Measurements from ENCODE around the gene ORM2. TPM values are rescaled to one million over a fixed set of nuclear protein-coding genes. Genes with fewer than 3 reads are reported as not detected.

The ORM2 gene
- total RNA-seq, 1 donor: not detected

DNA sequence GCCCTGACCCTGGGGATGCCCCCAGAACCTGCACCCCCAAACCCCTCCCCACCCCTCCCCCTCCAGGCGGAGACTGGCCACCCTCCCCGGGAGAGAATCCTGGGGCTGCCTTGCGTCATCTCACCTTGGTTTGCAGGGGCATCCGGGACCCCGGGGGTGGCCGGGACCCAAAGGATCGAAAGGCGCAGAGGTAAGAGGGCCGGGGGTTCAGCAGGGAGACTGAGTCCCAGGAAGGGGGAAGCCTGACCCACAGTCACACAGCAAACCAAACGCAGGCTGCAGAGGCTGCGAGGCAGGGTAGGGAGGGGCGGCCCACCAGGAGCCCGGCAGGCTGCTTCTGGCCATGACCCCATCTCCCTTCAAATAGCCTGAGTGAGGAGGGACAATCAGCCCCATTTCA lies 40.6 kb upstream of the ORM2 start:
- Histone ChIP-seq H3K4me3 (ENCODE audit: low read length) (no peak overlapping the region), H3K9me3 (ENCODE audit: low read depth, low read length) (no peaks in the 10 kb centered on the region), H3K27me3 (ENCODE audit: insufficient read depth, low read length) (no peaks in the 10 kb centered on the region), H3K4me1 (ENCODE audit: insufficient read depth, low read length) (no peaks in the 10 kb centered on the region)

DNA sequence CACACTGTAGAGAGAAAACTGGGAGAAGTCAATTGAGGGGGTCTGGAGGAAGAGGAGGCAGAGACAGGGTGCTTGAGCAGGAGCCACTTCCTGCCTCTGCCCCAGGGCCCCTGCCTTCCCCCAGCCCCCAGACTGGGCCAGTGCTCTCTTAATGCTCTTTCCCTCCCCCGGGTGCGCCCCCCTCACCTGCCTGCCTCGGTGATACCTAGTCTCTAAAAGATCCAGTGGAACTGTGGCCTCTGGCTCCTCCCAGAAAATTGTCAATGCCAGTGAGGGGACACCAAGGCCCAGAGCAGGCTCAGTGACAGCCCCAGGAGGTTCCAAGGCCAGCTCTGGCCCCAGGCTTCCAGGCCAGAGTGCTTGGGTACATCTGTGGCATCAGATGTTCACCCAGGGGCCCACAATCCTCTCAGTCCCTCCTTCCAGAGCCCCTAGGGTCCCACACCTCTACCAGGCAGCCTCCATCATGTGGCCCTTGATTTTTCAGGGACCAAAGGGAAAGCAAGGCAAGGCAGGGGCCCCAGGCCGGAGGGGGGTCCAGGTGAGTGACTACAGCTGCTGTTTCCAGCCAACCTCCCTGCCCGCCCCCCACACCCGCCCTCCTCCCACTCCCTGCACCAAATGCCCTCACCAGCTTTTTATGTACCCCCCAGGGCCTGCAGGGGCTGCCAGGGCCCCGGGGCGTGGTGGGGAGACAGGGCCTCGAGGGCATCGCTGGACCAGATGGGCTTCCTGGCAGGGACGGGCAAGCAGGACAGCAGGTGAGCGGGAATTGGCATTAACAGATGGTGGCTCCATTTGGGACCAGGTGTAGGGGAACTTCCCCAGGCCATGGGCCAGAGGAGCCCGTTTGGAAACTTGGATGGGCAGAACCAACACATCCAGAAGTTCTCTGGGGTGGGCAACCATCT lies 39.8 kb upstream of the ORM2 start:
- H3K9me3 ChIP-seq (ENCODE audit: low read depth, low read length): peaks cover 5% of the 10 kb centered on the region
- no peak overlapping the region for H3K4me3 ChIP-seq (ENCODE audit: low read length)
- H3K27me3 ChIP-seq (ENCODE audit: insufficient read depth, low read length): no peaks in the 10 kb centered on the region
- no peaks in the 10 kb centered on the region for H3K4me1 ChIP-seq (ENCODE audit: insufficient read depth, low read length)

DNA sequence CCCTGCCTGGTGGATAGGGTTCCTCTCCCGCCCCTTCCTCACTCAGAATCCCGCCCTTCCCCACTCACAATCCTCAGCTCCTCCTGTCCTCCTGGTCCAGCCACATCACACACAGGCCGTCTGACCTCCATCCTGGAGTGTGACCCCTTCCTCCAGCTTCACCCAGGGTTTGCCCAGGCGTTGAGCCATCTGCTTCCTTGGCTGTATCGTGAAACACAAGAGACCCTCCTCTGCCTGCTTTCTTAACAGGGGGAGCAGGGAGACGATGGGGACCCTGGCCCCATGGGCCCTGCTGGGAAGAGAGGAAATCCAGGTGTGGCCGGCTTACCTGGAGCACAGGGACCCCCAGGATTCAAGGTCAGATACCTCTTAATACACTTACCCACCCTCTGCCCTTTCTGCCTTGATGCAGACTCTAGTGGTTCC lies 39.1 kb upstream of the ORM2 start:
- Histone ChIP-seq H3K9me3 (ENCODE audit: low read depth, low read length) (peaks cover 12% of the 10 kb centered on the region), H3K4me1 (ENCODE audit: insufficient read depth, low read length) (no peaks in the 10 kb centered on the region), H3K4me3 (ENCODE audit: low read length) (no peak overlapping the region), H3K27me3 (ENCODE audit: insufficient read depth, low read length) (peaks cover 2% of the 10 kb centered on the region)

DNA sequence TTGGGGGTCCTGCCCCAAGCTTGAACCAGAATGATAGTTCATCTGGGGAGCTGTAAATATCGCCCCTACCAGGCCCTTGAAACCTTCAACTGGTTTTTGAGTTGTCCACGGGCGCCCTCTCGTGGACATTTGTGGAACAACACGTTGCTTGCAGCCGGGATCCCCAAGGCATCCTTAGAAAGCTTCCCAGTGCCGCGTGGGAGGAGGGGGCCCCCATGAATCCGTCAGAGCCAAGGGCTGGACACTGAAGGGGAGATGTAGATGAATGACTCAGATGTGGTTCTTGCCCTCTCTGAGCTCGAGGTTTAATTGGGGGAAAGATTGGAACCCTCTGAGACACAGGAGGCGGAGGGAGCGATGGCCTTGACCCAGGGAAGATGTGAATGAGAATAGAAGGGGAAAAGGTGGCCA lies 38.6 kb upstream of the ORM2 start:
- H3K9me3 ChIP-seq (ENCODE audit: low read depth, low read length): peaks cover 12% of the 10 kb centered on the region
- no peak overlapping the region for H3K4me3 ChIP-seq (ENCODE audit: low read length)
- no peaks in the 10 kb centered on the region for H3K4me1 ChIP-seq (ENCODE audit: insufficient read depth, low read length)
- peaks cover 2% of the 10 kb centered on the region for H3K27me3 ChIP-seq (ENCODE audit: insufficient read depth, low read length)

DNA sequence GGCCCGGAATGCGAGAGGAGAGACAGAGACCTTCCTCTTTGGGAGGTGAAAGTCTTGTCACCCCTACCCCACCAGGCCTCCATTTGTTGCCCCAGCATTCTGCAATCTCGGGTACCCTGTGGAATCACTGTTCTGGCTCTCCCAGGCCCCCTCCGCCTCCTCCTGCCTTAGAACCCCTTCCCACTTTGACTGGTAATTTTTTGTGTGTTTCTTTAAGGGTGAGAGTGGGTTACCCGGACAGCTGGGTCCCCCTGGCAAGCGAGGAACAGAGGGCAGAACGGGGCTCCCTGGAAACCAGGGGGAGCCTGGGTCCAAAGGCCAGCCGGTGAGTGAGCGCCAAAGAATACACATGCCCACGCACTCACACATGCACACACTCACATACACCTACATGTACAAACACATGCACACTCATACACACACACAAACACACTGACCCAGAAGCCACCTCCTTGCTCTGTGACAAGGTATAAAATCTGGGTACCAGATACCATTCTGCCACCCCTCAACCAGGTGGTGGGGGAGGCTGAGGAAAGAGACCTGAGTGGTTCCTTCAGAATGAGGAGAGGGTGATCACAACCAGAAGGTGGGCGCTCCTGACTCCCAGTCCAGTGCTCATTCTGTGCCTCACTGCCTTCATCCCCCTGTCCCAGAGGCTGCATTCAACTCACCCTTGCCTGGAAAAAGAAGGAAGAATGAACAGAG lies 37.6 kb upstream of the ORM2 start:
- H3K4me3 ChIP-seq (ENCODE audit: low read length): no peak overlapping the region
- H3K27me3 ChIP-seq (ENCODE audit: insufficient read depth, low read length): peaks cover 6% of the 10 kb centered on the region
- H3K9me3 ChIP-seq (ENCODE audit: low read depth, low read length): peaks cover 20% of the 10 kb centered on the region
- H3K4me1 ChIP-seq (ENCODE audit: insufficient read depth, low read length): no peaks in the 10 kb centered on the region

DNA sequence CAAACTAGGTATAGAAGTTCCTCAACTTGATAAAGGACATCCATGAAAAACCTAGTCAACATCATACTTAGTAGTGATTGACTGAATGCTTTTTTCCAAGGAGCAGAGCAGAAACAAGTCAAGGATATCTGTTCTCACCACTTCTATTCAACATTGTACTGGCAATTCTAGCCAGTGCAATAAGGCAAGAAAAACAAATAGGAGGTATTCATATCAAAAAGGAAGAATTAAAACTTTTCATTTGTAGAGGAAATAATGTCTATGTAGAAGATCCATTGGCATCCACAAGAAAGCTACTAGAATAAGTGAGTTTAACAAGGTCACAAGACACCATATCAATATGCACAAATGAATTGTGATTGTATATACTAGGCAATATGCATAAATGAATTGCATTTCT lies 35.0 kb upstream of the ORM2 start:
- Histone ChIP-seq H3K9me3 (ENCODE audit: low read depth, low read length) (peaks cover 20% of the 10 kb centered on the region), H3K4me1 (ENCODE audit: insufficient read depth, low read length) (no peaks in the 10 kb centered on the region), H3K4me3 (ENCODE audit: low read length) (no peak overlapping the region), H3K27me3 (ENCODE audit: insufficient read depth, low read length) (peaks cover 9% of the 10 kb centered on the region)

DNA sequence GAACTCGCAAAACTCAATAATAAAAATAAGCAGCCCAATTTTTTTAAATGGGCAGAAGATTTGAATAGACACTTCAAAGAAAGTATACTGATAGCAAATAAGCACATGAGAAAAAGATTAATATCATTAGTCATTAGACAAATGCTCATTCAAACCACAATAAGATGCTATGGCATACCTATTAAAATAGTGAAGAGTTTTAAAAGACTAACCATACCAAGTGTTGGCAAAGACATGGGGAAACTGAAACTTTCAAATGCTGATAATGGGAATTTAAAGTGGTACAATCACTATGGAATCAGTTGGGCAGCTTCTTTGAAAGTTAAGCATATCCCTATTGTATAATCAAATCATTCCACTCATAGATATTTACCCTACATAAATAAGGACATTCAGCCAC lies 33.3 kb upstream of the ORM2 start:
- H3K9me3 ChIP-seq (ENCODE audit: low read depth, low read length): peaks cover 20% of the 10 kb centered on the region
- H3K4me3 ChIP-seq (ENCODE audit: low read length): no peak overlapping the region
- H3K4me1 ChIP-seq (ENCODE audit: insufficient read depth, low read length): no peaks in the 10 kb centered on the region
- H3K27me3 ChIP-seq (ENCODE audit: insufficient read depth, low read length): peaks cover 9% of the 10 kb centered on the region

DNA sequence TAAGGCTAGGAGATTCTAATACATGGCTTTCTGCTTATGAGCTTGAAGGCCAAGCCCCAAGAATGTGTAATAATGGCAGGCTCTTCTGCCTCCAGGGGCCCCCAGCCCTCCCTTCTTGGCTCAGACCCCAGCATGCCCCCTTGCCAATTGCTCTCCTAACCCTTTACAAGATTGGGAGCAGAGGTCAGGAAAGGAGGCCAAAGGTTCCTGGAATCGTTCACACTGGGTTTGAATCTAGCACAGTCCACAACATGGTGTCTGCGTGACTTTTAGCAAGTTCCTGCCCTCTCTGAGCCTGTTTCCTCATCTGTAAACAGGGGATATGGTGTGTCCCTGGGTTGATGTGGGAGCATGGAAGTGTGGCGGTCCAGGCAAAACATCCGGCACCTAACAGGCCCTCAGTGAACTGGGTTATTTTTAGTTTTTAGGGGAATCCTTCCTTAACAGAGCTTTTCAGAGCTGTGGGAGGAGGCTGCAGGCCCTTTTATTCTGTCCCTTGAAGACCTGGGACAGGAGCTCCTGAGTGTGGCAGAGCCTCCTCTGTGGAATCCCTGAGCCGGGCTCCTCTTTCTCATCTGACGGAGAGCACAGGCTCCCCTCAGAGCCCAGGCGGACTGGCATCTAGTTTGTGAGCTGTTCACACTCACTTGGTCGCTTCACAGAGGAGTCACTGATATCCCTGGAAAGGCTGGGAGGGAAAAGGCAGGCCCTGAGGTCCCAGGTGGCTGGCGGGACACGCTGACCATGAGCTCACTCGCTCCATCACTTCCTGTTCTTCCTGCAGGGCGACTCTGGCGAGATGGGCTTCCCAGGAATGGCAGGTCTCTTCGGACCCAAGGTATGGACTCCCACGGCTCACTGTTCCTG lies 30.1 kb upstream of the ORM2 start:
- H3K9me3 ChIP-seq (ENCODE audit: low read depth, low read length): peaks cover 18% of the 10 kb centered on the region
- H3K27me3 ChIP-seq (ENCODE audit: insufficient read depth, low read length): peaks cover 9% of the 10 kb centered on the region
- H3K4me1 ChIP-seq (ENCODE audit: insufficient read depth, low read length): no peaks in the 10 kb centered on the region
- no peak overlapping the region for H3K4me3 ChIP-seq (ENCODE audit: low read length)

DNA sequence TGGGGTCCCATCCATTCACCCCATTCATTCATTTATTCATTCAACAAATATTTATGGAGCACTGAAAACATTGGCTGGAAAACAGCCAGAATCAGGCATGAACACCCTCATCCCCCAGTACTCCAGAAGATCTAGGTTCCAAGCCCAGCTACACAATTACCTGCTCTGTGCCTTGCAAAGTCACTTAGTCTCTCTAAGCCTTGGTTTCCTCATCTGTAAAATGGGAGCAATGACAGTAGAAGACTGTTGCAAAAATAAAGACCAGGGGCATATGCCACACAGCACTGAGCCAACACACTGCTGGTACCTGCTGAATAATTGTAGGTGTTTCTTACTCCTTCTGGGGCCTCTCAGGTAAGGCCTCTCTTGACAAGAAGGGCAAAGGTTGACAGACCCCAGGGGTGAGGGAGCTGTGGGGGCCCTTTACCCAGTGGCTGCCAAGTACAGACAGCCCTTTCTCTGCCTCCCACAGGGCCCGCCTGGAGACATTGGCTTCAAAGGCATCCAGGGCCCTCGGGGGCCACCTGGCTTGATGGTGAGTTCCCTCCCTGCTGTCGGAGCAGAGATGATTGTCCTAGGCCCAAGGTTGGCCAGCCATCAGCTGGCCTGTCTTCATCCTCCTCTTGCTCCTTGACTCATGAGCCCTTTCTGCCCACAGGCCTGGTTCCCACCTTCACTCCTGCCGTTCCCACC lies 29.4 kb upstream of the ORM2 start:
- Histone ChIP-seq H3K4me3 (ENCODE audit: low read length) (no peak overlapping the region), H3K4me1 (ENCODE audit: insufficient read depth, low read length) (no peaks in the 10 kb centered on the region), H3K27me3 (ENCODE audit: insufficient read depth, low read length) (peaks cover 7% of the 10 kb centered on the region), H3K9me3 (ENCODE audit: low read depth, low read length) (peaks cover 10% of the 10 kb centered on the region)

DNA sequence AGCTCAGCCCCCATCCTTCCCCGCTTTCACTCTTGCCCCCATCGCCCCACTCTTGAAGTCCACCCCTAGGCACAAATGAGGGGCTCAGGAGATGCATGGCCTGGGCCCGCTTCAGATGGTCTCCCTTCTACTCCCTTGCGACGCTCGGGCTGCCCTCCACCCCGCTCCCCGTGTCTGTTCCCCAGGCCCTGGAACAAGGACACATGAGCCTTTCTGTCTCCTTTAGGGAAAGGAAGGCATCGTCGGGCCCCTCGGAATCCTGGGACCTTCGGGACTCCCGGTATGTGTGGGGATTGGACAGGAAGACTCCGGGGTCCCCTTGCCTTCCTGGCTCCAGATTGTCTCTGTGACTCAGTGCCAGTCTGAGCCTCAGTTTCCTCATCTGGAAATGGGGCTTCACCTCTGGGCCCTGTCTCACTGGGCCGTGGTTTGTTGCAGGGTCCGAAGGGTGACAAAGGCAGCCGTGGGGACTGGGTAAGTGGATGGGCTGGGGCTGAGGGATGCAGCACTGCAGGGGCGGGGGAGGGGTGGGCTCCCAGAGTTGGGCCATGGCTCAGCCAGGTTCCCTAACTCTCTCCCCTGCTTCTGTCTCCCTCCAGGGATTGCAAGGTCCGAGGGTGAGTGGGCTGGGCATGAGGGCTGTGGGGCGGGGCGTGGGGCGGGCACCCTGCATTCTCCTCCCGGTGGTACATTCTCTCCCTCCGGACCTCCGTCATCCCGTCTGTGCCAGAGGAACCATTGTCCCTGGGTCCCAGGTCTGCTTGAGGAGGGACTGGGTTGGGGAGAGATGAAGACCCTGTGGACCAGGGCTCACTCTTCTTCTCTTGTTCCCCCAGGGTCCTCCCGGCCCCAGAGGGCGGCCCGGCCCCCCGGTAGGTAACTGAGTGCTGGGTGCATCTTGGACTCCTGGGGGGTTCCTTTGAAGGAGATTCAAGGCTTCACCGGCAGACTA lies 28.5 kb upstream of the ORM2 start:
- H3K27me3 ChIP-seq (ENCODE audit: insufficient read depth, low read length): peaks cover 7% of the 10 kb centered on the region
- H3K9me3 ChIP-seq (ENCODE audit: low read depth, low read length): peaks cover 7% of the 10 kb centered on the region
- no peak overlapping the region for H3K4me3 ChIP-seq (ENCODE audit: low read length)
- H3K4me1 ChIP-seq (ENCODE audit: insufficient read depth, low read length): no peaks in the 10 kb centered on the region

DNA sequence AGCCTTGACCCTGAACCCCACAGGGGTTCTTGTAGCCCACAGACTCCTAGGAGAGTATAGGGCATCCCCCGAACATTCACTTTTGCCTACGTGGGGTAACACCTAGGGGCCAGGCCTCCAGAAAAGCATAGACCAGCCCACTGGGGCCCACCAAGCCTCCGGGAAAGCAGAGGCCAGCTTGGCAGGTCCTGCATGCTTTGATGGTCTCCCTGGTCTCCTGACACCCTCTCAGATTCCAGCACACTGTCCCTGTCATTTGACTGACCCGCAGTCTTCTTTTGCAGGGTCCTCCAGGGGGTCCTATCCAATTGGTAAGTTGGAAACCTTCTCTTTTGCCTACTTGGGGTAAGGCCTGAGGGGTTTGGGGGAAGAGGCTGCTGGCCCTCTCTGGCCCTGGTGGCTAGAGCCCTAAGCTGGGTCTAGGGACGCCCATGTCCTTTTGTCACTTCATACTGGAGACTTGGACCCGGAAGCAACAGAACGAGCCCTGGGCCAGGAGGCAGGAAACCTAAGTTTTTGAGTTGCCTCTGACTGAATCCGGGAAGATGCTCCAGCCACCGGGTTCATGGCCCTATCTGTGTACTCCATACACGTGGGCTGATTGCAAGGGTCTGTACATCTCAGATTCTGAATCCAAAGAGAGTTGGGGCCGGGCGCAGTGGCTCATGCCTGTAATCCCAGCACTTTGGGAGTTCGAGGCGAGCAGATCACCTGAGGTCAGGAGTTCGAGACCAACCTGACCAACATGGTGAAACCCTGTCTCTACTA lies 27.7 kb upstream of the ORM2 start:
- Histone ChIP-seq H3K4me1 (ENCODE audit: insufficient read depth, low read length) (no peaks in the 10 kb centered on the region), H3K4me3 (ENCODE audit: low read length) (no peak overlapping the region), H3K9me3 (ENCODE audit: low read depth, low read length) (no peaks in the 10 kb centered on the region), H3K27me3 (ENCODE audit: insufficient read depth, low read length) (peaks cover 4% of the 10 kb centered on the region)

DNA sequence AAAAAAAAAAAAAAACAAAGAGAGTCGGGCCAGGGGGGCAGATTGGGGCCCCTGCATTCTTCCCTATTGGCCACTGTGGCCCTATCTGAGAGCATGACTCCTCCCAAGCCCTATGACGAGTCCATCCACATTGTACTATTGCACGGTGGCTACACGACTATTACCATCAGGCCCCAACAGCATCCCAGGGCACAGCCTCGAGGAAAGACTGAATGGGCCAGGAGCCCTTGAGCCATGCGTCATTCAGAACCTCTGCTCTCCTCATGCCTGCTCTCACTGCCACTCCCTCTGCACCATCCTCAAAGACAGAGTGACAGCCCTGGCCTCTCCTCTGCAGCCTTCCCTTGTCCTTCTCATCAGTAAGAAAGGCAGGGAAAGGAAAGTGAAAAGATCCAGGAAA lies 26.9 kb upstream of the ORM2 start:
- Histone ChIP-seq H3K9me3 (ENCODE audit: low read depth, low read length) (no peaks in the 10 kb centered on the region), H3K4me3 (ENCODE audit: low read length) (no peak overlapping the region), H3K27me3 (ENCODE audit: insufficient read depth, low read length) (peaks cover 4% of the 10 kb centered on the region), H3K4me1 (ENCODE audit: insufficient read depth, low read length) (no peaks in the 10 kb centered on the region)

DNA sequence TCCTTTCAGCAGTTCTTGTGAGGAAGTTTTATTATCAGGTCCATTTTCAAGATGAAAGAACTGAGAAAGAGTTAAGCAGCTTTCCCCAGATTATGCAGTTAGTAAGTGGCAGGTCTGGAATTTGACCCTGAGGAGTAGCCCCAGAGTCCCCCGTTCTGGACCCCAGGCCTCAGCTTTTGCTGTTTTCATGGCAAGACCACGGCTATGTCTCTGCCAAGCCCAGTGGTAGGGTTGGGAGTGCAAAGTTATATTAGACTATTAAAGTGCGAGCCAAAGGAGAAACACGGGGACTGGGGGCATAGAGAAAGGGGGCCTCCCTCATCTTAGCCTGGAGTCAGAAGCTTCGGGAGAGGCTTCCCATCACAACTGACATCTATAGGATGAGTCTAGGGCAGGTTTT lies 26.1 kb upstream of the ORM2 start:
- no peaks in the 10 kb centered on the region for H3K4me1 ChIP-seq (ENCODE audit: insufficient read depth, low read length)
- no peaks in the 10 kb centered on the region for H3K9me3 ChIP-seq (ENCODE audit: low read depth, low read length)
- H3K27me3 ChIP-seq (ENCODE audit: insufficient read depth, low read length): no peaks in the 10 kb centered on the region
- no peak overlapping the region for H3K4me3 ChIP-seq (ENCODE audit: low read length)

Data from mononuclear cell (primary cell).